NCI-H526 (cell line): ENCODE measurements around the gene PALLD.

Source experiments
- DNase-seq, 2 experiments: peaks; one replicate each; lab custom pipeline; 2025; lab: John Stamatoyannopoulos, UW

Gene PALLD

DNA sequence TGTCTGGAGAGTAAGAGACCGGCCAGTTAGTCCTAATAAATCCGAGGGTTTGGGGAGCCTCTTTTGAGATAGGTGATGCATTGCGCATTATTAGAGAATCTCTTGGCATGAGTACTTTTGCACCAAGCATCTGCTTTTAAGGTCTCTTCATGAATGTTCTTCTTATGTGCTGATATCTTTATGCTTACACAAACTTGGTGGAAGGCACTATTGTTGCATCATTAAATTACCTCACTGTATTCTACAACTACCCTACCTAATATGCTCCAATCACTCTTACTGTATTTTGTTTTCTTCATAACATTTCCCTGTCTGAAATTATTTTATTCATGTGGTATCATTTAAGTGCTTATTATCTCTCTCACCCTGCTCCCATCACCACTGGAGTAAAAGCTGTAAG is 151.6 kb downstream of the PALLD start:
- DNase-seq: no peak

DNA sequence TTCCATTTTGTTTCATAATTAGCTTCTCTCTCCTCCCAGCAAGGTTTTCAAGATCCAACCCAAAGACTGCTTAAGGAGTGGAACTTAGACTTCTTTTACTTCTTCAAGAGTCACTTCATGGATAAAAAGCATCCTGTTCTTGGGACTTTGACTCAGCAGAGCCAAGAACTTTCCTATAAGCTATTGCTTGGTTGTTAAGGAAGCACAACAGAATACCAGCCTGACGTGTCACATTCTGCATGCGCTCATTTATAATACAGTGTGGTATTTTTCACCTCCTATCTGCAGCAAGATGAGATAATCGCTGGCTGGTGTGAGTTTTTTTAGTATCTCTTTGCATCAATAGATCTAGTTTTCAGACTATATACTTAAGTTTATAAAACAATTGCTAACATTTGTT is 152.1 kb downstream of the PALLD start:
- no peak for DNase-seq

DNA sequence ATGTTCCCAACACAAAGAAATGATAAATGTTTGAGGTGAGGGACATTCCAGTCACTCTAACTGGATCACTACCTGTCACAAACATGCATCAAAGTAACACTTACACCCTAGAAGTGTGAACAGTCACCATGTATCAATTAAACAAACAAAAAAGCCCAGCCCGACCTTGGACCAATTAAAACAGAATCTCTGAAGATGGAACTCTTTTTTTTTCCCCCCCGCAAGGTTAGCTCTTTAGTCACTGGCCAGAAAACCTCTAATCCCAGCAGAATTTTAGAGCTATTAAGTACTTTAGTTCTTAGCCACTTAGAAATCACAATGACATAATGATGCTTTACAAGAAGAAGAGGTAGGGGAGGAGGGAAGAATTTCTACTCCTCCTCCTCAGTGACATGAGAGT is 154.5 kb downstream of the PALLD start:
- DNase-seq: no peak

DNA sequence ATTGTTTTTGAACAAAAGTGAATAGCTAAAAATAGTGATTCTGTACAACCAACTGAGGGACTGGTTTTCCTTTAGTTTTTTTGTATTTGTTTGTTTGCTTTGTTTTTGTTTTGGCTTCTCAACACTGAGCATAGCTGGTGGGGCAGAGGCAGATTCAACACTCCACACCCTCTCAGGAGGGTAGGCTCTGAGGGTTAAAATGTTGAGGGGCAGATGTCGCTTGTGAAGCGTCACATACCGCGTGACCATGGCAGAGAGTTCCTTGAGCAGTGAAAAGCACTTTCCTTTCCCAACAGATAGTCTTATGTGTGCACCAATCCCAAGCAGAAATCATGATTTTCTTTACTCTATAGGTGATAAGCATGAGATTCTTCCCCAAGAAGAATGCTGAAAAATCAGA is 155.0 kb downstream of the PALLD start:
- DNase-seq: no peak

DNA sequence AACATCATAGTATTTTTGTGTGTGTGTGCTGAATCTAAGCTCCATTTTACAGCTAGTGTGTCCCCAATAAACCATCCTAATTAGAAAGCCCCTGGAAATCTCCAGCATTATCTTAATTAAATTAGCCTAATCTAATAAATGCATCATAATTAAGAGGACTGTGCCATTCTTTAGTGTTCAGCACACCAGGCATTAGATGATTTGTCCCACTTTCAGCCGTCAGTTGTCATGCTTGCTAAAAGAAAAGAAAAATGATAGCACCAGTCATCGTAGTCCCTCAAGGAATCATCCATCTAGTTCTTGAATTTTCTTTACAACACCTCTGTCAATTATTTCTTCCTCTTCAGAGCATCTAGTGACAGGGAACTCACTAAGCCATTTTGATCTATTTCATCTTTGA is 155.9 kb downstream of the PALLD start:
- no peak for DNase-seq

DNA sequence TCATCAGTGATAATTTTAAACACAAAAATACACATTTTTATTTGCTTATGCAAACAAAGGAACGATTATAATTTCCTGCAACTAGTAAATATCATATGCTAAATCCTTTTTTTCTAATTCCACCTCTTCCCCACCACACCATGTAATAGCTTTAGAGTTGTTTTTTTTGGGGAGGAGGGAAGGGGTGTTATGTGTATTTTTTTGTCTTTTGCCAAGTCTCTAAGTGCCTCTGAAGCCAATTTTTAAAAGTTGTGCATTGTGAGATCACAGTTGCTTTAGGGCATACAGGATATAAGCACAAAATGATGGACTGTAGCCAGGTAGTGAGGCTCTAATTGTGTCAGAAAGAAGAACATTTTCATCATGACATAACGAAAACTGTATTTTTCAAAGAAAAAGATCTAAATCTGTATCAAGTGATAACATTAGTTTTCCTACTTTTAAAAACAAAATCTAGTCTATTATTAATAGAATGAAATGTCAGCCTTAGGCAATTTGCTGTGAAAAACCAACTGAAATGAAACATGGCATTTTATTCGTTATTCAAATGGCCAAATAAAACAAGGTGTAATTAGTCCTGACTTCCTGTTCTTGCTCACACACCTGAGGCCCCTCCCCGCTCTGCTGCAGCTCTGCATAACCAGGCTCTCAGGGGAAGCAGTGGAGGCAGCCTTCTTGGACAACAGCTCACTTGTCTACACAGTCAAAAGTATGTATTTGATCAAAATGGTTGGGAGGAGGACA is 157.4 kb downstream of the PALLD start:
- peak; percentile 84 to 86 for DNase-seq

DNA sequence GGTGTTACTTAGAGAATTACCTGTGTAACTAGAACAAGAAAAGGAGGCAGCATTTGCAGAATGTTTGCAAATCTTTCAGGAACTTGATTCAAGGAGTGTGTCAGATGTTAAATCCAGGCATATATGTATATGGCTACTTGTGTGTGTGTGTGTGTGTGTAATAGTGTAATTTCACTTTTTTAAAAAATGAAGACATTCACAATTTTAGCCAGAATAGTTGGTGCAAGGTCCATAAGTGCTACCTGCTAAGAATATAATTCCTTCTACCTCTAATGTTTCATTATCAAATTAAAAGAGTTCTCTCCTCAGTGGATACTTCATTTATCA is 158.0 kb downstream of the PALLD start:
- DNase-seq: no peak

DNA sequence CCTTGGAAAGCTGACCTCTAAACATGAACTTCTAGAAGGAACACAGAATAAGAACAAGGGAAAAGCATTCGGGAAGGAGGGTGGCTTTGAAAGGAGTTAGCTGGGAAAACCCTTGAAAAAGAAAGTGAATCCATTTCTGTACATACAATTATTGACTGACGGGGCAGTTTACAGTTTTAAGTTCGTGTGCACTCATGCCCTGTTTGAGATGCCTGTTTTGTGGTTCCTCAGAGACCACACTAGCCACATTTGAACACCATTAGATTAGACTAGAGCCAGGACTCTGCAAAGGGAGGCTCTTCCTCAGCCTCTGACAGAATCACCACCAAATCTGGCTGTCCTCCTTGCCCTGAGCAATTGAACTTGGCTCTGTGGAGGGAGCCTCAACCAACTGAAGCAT is 158.3 kb downstream of the PALLD start:
- DNase-seq: no peak

DNA sequence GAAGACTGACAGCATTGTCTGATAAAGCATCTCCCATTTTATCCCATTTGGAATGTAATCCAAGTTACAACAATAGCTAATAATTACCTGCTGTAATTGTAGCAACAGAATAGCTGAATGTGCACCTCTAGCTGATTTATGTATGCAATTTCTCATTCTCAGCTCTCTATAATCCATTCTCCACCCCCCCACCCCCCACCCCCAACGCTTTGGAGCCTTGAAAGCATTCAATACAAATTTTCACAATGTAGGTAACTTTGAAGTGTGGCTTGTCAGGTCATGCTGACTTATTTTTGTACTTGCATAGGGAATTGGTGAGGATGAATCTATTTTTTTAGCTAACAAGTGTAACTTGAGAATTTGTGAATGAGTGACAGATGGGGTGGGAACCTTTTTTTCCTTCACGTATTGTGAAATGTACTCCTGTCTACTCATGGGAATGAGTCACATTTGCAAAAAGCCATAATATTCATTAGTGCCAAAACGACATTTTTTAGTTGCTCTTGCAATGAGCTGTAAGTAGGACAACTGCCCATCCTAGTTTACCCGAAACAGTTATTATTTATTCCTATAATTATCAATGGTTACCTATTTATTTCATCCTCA is 159.3 kb downstream of the PALLD start:
- DNase-seq: no peak

DNA sequence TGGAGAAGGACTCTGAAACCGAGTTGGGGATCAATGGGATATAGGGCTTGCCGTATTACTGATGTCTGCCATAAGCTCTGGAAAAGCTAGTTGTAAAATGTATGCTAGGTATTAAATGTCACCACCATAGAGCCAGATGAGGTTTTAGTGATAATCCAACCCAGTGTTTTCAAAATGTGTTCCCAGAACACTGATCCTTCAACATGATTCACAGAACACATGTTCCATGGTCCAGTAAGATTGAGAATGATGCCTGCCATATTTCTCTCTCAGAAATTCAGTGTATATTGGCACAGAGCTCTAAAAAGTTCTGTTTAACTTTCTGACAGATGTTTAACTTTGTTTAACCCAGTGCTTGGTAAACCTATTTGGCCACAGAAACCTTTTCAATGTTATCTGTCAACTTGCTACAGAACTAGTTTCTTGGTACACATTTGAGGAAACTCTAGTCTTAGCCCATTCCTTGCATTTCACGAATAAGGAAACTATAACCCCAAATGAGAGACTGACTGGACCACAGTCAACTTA is 160.2 kb downstream of the PALLD start:
- no peak for DNase-seq

DNA sequence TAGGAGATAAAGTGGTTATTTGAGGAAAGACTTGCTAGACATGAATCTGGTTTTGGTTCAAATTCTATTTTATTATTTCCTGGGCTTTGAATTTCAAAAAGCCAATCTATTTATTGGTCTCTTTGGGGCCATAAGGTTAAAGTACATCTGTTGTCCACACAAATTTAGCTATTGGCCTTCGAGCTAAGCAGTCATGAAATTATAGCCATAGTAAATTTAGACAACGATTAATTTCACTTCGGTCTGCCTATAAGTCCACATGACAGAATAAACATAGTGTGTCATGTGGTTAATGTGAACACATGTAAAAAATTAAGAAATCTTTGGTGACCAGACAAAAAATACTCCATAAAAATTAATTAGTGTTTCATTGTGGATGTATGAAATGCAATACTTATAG is 161.9 kb downstream of the PALLD start:
- DNase-seq: no peak

DNA sequence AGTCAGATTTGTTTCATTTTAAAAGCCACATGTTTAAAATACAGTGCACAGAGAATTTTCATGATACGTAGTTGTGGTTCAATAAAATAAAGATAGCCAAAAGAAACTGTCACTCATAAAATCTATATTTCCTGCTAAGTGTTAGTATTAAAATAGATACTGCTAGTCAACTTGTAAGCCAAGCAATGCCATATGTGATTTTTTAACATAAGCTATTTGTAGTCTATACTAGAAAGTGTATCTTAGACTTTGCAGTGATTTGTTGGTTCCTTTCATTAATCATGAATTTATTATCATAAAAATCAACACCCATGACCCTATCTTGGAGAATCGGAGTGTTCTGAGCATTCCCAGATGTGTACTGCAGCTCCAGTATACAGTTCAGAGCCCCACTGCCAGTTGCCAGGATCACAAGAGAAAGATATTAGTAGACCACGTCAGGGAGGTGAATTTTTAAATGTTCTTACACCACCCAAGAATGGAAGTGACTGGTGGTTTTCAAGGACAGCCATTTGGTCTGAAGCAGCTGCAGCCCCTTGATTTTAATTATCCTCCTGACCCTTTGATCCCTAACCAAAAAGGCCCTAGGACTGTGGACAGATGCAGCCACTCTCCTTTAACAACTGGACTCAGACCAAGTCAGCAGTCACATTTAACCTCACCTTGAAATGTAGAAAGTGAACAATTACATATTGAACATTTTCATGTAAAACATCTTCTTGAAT is 163.1 kb downstream of the PALLD start:
- DNase-seq: no peak

DNA sequence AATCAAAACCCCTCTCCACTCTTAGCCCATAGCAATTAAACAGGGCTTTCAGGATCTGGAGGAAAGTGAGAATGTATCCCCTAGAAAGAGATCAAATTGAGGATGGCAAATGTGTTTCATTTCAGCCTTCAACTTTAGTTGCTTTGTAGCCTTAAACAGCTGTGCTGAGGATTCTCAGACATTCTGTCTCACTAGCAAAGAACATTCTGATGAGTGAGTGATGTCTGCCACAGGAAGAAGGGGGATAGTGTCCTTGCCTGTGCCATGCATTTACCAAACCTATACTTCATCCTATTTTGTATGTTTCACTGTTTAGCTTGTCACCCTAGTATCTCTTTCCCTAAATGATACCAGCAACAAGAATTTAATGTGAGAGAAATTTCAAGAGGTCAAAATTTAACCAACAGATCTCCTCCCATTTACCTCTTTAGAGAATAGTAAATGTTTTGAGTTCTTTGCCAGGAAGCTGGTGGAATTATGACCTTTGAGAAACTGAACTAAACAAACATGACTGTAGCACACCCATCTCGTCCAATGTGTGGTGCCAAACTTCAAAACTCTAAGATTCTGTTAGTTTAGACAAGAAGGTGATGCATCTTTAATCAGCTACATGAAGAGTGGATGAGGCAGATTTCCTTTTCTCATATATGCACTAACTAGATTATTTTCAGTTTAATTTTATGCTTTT is 165.6 kb downstream of the PALLD start:
- DNase-seq: no peak

DNA sequence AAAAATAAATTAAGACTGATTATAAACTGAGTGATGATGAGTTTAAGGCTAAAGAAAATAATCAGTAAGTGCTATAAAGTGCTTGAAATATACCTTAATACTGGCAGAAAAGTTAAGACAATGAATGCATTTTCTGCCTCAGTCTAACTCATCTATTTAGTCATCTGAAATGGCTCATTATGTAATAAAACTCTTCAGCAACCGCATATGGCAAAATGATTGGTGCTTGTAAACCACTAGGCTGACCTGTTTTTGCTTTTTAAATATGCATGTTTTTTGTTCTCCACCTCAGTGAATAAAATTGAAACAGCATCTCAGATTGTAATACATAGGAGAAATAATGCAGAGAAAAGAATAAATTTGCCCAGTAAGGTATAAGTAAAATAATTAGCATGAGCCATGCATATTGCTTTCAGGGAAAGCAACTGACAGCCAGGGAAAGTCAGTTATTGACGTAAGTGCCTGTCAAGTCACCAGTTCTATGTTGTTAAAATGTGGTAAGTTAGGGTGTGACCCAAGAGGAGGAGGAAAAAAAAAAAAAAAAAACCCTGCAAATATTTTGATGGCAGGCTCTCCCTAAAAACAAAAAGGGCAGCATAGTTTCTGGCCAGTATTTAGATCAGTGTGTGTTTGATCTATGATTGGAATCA is 167.5 kb downstream of the PALLD start:
- peak in 1 of 2 experiments; percentile 9 for DNase-seq

DNA sequence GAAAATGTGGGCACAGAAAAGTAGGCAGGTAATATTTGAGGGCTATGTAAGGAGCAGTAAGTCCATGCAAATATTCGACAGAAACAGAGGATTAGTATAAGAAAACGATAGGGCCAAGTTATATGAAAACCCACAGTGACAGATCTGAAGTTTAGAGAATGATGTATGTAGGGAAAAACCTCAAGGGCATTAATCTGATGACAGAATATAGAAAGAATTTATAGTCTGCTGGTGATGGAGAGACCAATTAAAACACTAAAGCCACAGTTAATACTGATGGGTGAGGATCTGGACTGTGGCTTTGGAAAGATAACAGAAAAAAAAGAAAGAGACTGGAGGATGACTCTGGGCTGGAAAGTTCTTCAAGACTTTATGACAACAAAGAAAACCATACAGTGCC is 169.7 kb downstream of the PALLD start:
- no peak for DNase-seq

DNA sequence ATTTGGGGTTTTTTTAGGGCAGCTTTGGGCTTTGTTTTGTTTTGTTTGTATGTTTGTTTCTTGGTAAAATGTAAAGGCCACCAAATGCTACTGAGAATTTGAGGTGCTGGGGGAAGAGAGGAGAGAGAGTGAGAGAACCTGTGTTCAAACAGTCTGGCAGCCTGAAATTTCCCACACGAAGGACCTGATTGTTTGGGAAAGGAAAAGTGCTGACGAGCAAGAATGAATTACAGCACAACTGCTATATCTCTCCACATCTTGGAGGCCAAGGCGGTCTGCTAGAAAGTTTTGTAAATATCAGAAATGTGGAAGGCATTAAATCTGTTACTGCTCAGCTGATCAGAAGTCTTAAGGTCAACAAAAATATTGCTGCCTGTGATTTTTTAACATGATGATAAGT is 170.5 kb downstream of the PALLD start:
- DNase-seq: no peak

DNA sequence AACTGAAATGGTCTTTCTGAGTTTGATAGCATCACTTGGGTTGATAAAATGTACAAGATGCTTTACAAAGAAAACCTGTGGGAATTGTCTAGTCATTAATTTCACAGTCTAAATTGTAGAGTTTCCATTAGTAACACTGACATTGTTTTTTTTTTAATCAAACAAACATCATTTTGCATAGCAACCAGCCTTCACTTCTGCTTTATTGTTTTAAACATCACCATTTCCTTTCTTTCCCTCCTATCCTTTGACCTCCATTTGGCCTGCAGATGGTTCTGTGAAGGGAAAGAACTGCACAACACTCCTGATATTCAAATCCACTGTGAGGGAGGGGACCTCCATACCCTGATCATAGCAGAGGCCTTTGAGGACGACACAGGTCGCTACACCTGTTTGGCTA is 171.1 kb downstream of the PALLD start:
- DNase-seq: peak; percentile 65 to 75

DNA sequence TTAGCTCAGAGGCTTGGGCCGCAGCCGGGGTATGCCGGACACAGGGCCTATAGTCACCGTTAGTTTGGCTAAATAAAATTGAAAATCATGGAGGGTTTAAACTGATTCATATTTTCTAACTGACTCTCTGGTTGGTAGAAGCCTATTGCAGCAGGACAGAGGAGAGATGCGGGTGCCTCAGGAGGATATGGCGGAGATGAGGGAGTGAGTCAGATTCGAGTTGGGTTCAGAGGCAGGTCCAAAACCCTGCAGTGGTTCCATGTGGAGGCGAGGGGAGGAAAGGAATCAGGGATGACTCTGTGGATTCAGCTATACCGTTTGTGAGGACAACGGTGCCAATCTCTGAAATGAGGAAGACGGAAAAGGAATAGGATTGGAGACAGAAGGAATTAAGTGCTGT is 176.6 kb downstream of the PALLD start:
- DNase-seq: no peak

DNA sequence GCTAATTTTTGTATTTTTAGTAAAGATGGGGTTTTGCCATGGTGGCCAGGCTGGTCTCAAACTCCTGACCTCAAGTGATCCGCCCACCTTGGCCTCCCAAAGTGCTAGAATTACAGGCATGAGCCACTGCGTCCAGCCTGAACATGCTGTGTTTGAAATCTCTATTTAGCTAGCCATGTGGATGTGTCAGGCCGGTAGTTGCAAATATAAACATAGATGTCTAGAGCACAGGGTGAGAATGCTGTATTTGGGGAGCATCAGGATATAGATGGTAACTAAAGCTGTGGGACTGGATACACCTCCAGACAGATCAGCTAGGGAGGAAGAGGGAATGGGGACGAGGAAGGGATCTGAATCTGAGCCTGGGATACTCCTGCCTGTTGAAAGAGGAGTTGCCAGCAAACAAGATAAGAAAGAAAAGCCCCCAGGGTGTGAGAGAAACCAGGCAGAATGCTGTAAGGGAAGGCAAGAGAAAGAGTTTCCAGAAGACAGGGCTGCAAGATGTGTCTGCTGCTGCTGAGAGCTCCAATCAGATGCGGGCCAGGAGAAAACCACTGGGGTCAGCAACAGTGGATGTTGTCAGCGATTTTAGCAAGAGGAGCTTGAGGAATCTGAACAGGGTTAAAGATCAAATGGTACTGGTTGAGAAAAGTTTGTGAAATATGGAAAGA is 177.4 kb downstream of the PALLD start:
- DNase-seq: no peak

DNA sequence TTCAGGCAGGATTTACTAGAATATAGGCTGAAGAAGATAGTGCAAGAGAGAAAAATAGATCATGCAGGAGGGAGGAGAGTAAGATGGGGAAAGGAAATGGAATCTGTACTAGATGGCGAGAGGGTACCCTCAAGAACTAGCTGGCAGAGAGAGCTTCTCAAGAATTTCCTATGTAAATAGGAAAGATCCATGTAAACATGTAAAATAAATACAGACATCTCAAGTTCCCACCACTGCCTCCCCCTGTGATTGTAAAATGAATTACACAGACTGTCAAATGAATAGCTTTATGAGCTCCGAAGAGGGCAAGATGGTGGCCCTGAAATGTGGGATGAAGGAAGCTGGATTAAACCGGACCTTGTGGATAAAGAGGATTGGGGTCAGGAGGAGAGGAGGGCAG is 178.0 kb downstream of the PALLD start:
- DNase-seq: no peak

DNA sequence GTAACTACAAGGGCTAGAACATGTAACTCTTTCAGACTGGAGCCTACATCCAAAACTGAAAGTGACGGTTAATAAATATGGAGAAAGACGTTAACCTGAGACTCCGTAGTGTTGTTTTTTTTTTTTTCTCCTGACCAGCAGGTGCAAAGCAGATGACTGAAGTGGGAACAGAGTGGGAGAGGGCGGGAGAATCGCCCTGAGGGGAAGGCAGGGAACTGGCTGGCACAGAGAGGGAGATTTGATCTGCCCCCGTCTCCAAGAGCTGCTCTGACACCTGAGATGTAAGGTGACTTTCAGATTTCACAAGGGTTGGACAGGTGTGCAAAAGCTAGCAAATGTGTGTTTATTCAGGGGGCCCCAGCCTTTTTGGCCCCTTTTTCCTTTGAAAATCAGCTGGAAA is 180.2 kb downstream of the PALLD start:
- DNase-seq: peak; percentile 39 to 61

DNA sequence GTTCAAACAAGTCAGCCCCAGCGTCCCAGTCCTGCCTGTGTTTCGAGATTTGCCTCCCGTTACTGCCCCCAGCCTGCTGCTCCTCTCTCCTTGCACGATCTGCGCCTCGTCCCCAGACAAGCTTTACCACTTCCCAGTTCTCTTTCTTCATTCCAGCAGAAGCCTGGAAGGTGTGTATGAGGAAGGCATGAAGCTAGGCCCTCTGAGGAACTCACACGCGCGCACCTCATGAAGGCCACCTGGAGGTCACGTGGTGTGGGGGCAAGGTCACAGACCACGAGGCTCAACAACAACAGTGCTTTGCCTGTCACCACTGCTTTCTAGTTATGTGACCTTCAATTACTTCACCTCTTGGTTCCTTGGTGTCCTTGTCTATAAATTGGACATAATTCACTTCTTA is 181.0 kb downstream of the PALLD start:
- DNase-seq: no peak
